HG03097 (cell line): Measurements from ENCODE around the gene PRKG1.

Experiments
- ATAC-seq: cut with Tn5 transposase; IDR thresholded peaks from one replicate; pipeline ENCODE4 v1.9.1; 2021; ENCODE audit not compliant: unreplicated experiment, low FRiP score

Gene PRKG1

DNA sequence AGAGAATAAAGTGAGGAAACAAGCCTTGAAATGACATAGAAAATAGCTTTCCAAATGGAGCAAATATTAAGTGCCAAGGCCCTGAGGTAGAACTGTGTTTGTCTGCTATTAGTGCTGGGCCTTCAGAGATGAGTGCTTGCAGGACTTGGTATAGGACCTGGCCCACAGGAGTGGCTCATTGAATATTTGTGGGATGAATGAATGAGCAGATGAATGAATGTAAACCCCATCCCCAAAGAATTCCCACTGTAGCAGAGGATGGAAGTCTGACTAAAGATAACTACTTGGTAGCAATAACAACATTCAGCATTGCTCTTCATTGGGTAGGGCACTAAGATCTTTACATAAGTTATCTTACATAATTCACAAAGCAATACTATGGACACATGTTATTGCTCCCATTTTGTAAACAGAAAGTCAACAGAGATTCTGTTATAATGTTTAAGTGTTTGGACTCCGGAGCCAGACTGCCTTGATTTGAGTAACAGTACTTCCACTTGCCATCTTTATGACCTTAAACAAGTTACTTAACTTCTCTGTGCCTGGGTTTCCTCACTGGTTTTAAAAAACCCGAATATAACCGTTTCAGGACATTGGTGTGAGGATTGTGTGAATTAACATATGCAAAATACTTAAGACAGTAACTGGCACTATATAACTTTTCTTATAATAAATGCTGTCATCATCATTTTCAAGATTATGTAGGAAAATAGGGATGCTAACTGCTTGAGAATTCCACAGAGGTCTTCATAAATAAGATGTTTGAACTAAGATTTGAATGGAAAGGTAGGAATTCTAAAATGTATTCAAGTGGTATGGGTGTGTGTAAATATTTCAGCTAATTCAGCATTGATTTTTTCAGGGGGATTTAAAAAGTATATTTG lies 141.9 kb downstream of the PRKG1 start:
- no peak for ATAC-seq

DNA sequence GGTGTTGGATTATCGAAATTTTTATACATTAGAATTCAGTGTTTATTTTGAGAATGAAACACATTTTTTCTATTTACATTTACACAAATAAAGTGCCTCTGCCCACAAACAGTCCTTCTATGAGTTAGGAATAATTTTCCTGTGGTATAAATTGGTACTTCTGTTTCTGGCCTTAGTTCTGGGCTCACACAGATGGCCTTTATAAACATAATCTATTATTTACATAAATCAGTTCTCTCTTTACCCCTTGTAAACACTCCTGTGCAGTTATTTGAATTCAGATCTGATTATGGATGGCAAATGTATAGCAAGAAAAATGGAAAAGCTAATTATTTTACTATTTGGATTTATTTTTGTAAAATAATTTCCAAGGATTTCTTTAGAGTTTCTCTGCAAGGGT lies 143.2 kb downstream of the PRKG1 start:
- no peak for ATAC-seq

DNA sequence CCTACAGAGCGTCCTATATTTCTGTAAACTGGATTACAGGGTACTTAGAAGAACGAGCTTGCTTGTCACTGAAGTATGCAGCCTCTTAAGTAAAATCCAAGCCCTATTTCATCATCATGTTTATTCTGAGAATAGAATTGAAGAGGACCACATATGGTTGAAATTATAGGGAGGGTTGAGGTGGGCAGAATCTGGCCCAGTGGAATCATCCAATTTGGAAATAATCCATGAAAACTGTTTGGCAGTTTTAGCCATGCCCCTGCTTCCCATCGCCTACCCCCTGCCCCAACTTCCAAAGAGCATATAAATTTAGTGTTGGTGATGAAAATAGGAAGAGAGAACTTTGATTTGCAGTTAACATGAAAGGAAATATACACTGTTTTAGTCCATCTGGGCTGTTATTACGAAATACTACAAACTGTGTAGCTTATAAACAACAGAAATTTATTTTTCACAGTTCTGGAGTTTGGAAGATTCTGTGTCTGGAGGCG lies 150.4 kb downstream of the PRKG1 start:
- no peak for ATAC-seq

DNA sequence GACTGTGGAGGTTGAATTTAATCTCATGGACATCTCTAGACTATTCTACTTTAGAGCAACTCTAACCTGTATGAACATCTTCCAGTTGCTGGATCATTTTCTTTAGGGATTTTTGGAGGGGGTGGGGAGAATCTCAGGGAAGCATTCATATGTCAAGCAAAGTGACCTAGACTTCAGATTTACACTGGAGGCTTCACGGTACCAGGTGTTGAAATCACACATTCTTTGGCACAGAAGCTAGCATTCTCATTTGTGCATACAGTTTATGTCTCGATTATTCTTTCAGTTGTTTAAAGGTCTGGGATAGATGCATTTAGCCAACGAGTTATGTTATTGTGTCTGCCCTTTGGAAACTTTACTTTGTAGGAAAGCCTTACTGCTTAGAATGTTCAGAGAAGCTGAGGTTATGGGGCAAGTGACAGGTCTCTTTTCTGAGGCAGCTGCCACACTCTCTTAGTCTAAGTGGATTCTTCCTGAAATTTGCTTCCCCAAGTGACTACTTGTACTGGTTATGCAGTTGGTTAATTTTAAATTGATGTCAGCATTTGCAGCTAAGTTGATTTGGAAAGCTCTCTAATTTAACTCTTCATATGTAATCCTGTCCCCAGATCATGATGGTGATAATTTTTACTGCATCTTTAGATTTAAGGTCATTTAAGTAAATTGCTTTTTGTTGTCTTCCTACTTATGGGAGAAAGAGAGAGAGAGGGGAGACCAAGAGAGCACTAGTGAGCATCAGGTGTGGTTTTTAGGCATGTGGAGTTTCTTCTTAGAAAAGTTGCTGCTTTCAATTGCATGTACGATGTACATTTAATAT lies 153.8 kb downstream of the PRKG1 start:
- no peak for ATAC-seq

DNA sequence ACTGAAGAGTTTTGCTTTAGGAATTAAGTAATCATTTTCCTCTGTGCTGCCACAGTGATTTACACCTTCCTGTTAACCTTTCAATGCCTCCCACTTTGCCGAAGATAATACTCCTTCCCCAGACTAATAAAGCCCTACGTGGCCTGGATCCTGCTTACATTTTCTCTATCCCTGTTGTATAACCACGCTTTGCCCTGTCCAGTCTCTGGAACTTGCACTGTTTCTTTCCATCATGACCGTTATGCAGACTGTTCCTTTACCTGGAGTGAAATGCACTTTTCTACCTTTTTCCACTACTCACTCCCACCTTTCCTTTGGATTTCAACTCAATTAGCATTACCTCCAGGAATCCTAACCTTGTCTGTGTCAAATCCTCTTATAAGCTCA lies 154.4 kb downstream of the PRKG1 start:
- ATAC-seq = no peak

DNA sequence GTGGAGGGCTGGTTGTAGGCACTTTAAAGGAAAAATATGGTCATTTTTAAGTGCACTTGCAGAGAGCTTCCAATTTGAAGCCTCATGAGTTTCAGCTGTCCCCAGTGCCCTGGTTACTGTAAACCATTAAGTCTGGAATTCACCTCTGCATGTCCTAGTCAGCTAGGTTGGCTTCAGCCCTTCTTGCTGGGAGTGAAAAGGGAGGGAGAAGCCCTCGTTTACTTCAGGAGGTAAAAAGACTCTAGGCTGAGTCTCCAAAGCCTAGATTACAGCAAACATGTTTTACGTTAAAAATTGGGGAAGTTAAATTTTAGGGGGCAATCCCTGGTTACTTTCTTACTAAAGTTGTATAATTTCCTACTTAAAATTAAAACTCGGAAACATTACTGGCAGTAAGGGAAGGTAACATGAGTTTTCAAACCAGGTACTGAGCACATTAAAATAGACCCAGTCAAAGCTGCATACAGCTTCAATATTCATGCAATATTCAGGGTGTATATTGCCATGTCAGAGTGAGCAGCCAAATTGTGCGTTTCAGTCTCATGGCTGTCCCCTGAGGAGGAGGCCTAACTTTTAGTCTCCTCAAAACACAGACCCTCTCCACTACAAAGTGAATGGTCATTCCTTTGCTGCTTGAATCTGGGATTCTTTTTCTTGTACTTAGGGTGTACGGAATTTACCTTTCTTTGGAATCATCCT lies 156.7 kb downstream of the PRKG1 start:
- no peak for ATAC-seq

DNA sequence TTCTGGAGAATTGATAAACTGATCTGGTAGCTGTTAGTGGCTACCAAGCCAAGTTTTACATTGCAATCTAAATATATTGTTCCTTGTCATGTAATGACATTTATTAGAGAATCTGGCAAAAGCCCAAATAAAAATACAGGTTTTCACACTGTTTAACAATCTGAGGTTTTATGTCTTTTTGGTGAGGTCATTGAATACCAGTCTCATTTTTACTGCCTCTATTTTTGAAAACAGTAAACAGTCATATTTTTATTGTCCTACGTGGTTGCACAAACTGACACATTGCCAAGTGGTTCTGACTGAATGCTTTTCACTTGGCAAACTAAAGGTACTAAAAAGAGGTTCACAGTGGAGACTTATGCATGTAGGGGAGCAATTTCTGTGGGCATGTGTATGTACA lies 157.5 kb downstream of the PRKG1 start:
- ATAC-seq = no peak

DNA sequence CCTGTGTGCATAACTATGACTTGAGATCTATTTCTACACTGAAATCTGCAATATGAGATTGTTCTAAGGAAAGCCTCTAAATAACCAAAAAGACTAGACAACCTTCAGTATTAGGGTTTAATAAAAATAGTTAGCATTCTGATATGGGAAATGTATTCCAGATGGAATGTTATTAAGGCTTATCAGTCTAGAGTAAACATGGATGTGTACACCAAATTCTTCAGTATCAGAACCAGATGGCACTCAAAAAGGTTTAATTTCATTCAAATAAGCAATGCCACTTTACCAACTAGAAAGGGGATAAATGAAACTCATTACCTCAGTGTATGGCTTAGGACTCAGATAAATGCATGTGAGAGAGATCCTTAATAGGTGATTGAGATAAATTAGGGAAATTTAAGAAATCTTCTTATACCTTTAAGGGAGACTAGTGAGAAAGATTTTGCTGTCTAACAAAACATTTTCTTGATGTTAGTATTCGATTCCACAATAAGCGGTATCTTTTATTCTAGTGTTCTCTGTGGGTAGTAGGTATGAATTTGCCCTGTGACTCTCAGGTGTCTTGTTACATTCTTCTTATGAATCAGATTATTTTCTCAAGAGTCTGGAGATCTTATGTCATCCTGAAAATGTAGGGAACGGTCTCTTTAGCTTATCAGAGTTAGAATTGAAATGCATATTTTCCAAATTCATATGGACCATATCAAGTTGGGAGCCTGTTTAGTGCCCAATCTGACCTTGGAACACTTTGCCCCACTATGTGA lies 159.2 kb downstream of the PRKG1 start:
- ATAC-seq = no peak

DNA sequence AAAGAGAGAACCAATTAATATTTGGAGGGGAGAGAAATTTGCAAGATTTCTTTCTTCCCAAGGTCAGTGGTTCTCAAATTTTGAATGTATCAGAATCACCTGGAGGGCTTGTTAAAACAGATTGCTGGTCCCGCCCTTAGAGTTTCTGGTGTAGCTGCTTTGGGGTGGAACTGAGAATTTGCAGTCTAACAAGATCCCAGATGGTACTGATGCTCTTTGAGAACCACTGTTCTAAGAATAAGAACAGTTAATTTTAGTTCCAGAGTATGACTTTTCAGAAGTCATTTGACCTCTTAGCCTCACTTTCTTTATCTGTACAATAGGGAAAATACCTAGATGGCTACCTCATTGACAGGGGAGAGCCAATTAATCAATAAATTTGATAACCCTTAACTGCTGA lies 161.6 kb downstream of the PRKG1 start:
- ATAC-seq = no peak

DNA sequence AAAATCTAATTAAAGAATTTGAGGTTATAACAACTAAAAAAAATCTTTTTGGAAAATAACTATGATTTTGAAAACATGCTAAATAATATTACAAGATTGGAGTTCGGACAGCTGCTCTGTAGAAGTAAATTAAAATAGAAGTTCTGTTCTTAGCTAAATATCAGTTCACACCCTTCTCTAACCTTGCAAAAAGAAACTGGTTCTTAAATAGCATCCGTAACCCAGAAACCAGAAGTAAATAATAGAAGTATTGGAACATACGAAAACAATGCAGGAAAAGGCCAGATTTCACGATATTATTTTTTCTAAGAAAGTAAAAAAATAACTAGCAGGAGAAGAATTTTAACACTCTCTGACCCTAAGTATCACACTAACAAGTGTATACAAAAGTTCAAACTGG lies 164.7 kb downstream of the PRKG1 start:
- no peak for ATAC-seq

DNA sequence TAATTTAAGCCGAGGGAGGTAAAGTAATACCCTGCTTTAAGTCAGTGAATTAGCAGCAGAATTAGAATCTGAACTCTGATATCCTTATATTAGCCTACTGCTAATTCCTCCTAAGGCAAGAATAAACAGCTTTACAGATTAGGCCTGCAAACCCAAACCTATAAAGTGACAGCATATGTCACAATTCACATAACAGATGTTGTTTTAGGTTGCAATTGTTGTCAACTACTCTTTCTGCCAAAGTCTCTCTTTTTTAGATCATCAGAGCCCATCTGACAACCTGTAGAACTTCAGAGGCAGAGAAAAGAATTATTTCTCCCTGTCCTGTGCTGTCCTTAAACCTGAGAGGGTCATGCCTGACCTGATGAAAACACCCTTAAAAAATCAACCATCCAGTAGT lies 167.2 kb downstream of the PRKG1 start:
- ATAC-seq = no peak

DNA sequence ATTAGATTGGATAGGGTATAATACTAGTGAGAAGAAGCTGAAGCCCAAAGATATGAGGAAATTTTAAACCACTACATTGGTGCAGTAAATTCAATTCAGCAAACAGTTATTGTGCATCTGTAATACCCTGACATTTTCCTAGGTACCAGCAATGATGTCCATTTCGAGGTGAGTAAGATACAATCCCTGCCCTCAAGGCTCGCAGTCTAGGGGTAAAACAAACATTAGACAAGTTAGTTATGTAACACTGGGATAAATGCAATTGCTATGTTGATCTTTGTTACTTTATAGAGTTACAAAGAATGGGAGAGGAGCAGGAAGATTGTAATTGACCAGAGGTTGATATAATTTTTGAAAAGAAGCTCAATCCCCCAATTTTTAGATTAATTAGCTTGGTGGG lies 168.1 kb downstream of the PRKG1 start:
- no peak for ATAC-seq

DNA sequence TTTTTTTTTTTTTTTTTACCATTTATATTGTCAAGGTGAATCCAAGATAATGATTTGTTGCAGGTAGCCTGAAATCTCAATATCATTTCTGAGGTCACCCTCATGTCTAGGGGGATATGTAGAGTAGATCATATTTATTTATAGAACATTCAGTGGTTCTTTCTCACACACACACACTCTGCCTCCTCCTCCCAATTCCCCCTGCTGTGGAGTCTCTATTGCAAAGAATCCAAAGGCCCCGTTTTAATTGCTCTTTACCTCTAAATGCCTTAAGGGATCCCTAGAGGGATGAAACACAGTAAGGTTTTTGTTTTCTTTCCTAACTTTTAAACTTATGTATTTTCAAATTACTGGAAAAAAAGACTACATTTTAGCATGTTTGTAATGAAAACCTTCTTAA lies 170.0 kb downstream of the PRKG1 start:
- no peak for ATAC-seq

DNA sequence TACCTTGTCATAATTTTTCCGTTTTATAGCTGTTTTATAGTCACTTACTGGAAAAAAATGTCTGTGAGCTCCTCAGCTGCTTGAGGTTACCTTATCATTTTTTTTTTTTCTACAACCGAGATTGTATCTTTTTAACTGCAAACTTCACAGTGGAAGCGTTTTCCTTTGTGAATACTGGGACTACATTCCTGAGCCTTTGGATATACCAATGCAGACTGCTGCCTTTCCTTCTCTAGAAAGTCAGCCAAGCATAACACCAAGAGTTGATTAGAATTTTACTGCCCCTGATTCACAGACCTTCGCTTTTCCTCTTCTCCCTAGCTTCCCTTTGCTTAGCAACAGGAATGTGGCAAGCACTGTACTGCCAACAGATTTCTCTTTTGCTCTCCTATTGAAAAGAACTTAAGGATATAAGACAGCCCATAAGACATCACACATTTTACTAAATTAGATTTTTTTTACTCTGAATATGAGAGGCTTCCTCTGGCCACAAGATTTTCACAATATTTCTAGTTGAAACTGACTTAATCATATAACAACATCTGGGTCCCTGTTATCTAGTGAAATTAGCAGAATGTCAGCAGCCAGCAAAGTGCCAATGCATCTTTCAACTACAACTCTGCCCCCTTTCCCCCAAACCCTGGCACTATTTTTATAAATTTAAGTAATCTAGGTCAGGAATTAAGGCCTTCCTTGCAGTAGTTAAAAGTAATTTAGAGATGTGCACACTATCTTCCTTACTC lies 170.6 kb downstream of the PRKG1 start:
- ATAC-seq = no peak

DNA sequence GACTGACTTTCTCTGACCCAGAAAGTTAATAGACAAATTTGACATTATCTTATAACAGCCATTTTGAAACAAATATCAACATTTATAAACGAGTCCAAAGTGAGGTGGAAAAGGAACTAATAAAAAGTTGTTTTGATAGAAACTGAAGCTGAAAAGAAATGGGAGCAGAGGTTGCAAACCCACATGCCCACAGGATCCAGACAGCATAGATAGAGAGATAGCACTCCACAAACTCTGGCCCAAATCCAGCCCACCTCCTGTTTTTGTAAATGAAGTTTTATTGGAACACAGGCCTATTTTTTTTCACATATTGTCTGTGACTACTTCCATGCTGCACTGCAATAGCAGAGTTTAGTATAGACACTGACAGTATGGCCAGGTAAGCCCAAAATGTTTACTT lies 171.9 kb downstream of the PRKG1 start:
- ATAC-seq = no peak

DNA sequence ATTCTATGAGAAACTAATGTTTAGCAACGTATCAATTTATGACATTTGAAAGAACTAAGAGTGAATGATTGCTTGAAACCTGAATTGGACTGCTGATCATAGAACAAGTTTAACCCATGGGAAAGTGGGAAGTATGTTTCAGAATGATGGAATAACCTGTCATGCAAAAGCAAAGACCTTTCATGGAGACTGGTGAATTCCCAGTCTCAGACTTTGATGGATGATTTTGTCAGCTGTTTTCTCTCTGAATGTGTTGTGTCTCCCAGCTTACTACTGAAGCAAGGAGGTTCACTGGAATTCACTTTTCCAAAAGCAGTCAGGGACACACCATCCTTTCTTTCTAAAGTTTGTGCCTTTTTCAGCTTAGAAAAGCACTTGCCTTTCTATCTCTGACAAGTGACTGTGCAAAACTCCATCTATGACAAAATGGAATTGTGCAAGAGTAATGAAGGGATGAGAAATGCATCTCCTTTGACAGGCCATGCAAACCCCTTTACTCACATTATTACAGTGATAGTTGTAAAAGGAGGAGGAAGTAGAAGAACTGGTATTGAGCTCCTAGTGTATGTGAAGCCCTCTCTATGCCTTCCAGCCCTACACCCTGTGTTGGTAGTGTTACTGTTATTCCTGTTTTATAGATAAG lies 176.1 kb downstream of the PRKG1 start:
- ATAC-seq = no peak

DNA sequence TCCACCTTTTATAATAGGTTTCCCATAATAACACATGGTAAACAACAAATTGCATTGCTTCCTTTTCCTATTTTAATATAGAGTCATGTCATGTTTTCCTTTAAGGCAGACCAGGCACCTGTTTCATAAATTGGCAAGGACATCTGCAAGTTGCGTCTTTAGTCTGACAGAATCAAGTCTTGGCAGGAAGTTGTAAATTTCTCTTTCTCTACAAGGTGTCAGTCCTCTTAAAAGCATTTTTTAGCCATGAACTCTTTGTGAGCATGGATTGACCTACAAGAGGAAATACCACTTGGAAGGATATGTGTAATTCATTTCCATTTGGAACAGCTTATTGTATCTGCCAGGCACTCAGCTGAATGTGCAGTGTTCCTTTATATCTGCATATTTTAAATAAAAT lies 176.8 kb downstream of the PRKG1 start:
- ATAC-seq = no peak

DNA sequence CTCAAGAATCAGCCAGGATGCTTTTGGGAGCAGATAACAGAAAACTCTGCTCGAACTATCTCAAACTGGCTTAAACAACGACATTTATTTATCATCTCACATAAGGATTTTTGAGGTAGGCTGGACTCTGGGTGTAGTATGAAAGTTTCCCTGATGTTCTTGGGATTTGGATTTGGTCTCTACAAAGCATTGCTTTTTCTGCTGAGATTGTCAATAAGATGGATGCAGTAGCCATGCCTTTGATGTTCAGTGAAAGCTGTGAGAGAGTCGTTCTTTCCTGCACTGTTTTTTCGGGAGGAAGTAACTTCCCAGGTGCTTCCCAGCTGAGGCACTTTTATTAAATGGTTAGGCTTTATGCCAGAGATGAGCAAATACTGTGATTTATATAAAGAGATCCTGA lies 181.1 kb downstream of the PRKG1 start:
- ATAC-seq = no peak

DNA sequence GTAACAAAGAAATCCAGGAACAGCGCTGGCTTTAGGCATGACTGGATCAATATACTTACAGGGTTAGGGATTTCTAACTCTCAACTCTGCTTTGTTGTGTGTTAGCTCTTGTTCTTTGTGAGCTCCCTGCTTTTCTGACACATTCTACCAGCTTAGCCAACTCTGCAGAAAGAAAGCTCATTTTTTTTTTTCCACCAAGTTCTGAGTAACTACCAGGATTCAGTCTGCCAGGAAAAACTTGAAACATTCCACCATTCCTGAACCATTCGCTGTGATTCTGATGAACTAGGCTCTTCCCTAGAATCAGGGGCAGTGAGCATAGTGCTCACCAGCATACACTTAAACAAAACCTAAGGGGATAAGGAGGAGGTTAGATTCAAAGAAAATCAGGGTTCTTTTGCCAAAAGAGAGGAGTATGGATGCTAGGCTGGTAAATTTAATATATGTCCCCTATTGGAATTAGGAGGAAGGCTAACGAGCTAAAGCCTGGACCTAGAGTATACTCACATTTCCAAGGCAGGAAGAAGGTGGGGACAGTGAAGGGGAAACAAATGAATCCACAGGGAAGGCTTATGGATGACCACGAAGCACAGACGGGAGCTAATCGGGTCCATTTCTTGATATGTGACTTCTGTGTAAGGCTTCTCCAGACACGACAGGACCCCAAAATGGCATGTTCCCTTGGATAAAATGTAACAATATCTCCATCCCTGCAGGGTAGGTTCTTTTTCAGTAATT lies 183.4 kb downstream of the PRKG1 start:
- no peak for ATAC-seq
